Mesendoderm (in vitro differentiated cells): ENCODE measurements around the gene GNA14.

Source experiments
- DNase-seq: peaks from one replicate; pipeline ENCODE4 v3.0.0; 2013
- H2AK5ac ChIP-seq: 2 replicates; pipeline ENCODE4 v1.6.1; 2013; ENCODE audit warnings: low read length, inconsistent platforms
- H2BK120ac ChIP-seq: 2 replicates; pipeline ENCODE4 v1.6.1; 2013; ENCODE audit warnings: low read depth, mild to moderate bottlenecking, low read length, moderate library complexity, mixed read lengths
- H2BK15ac ChIP-seq: replicated peaks from 2 replicates; pipeline ENCODE4 v1.6.1; 2013; ENCODE audit warnings: low read depth, mild to moderate bottlenecking, moderate library complexity
- H2BK5ac ChIP-seq: 2 replicates; pipeline ENCODE4 v1.6.1; 2013; ENCODE audit warnings: low read length, inconsistent platforms
- H3K18ac ChIP-seq: 2 replicates; pipeline ENCODE4 v1.6.1; 2013; ENCODE audit warnings: mild to moderate bottlenecking, low read length, mixed read lengths
- H3K23ac ChIP-seq: one replicate; pipeline ENCODE4 v1.6.1; 2013; ENCODE audit warnings: low read length
- H3K27ac ChIP-seq: 2 replicates; pipeline ENCODE4 v1.5.1; 2013; ENCODE audit warnings: low read depth, mild to moderate bottlenecking, inconsistent platforms, low read length, moderate library complexity
- H3K27me3 ChIP-seq: 2 replicates; pipeline ENCODE4 v1.6.1; 2013; ENCODE audit warnings: low read length, control low read depth, mild to moderate bottlenecking, inconsistent platforms; ENCODE audit not compliant: insufficient read depth, poor library complexity
- H3K36me3 ChIP-seq: 2 replicates; pipeline ENCODE4 v1.6.1; 2013; ENCODE audit warnings: low read length, inconsistent platforms; ENCODE audit not compliant: control insufficient read depth, insufficient read depth
- H3K4ac ChIP-seq: one replicate; pipeline ENCODE4 v1.6.1; 2013; ENCODE audit warnings: low read depth, mild to moderate bottlenecking, low read length, moderate library complexity
- H3K4me1 ChIP-seq: 2 replicates; pipeline ENCODE4 v1.6.1; 2013; ENCODE audit warnings: low read depth, low read length, inconsistent platforms; ENCODE audit not compliant: control insufficient read depth
- H3K4me2 ChIP-seq: 2 replicates; pipeline ENCODE4 v1.6.1; 2013; ENCODE audit warnings: low read length
- H3K4me3 ChIP-seq: 2 replicates; pipeline ENCODE4 v1.5.1; 2013; ENCODE audit warnings: mild to moderate bottlenecking, low read length
- H3K56ac ChIP-seq: one replicate; pipeline ENCODE4 v1.6.1; 2013; ENCODE audit warnings: low read length
- H3K79me1 ChIP-seq: 2 replicates; pipeline ENCODE4 v1.6.1; 2013; ENCODE audit warnings: low read length, inconsistent platforms
- H3K79me2 ChIP-seq: 2 replicates; pipeline ENCODE4 v1.6.1; 2013; ENCODE audit warnings: mild to moderate bottlenecking, low read length; ENCODE audit not compliant: control insufficient read depth, insufficient read depth
- H3K9ac ChIP-seq: 2 replicates; pipeline ENCODE4 v1.6.1; 2013; ENCODE audit warnings: low read length, inconsistent platforms
- H4K5ac ChIP-seq: one replicate; pipeline ENCODE4 v1.6.1; 2013; ENCODE audit warnings: low read length
- H4K8ac ChIP-seq: one replicate; pipeline ENCODE4 v1.6.1; 2013; ENCODE audit warnings: low read depth, mild to moderate bottlenecking, control low read depth, low read length, moderate library complexity
- WGBS: extraction: QIAGEN DNeasy Blood & Tissue Kit; methylation state at CpG from one replicate; pipeline ENCODE4 v1.1.7; 2013; ENCODE audit warnings: low lambda C conversion rate, missing lambda C conversion rate; ENCODE audit not compliant: insufficient coverage; ENCODE audit errors: extremely low coverage; 5-methylcytosine and 5-hydroxymethylcytosine counted together

GNA14 gene

GRCh38 chr9:77680581-77680980, 32.5 kb upstream of the GNA14 start:
- no peaks in the 10 kb centered on the region for H3K79me2 ChIP-seq
- no peak for DNase-seq
- no peak overlapping the region for H3K23ac ChIP-seq
- no peak overlapping the region for H2AK5ac ChIP-seq
- H4K8ac ChIP-seq: no peak overlapping the region
- no peak overlapping the region for H3K27ac ChIP-seq
- no peak overlapping the region for H2BK120ac ChIP-seq
- H3K36me3 ChIP-seq: no peaks in the 10 kb centered on the region
- no peak overlapping the region for H3K9ac ChIP-seq
- H3K4ac ChIP-seq: no peak overlapping the region
- H2BK15ac ChIP-seq: no peak overlapping the region
- no peak overlapping the region for H3K4me2 ChIP-seq
- no peaks in the 10 kb centered on the region for H3K4me1 ChIP-seq
- H2BK5ac ChIP-seq: no peak overlapping the region
- no peak overlapping the region for H3K4me3 ChIP-seq
- H4K5ac ChIP-seq: no peak overlapping the region
- H3K79me1 ChIP-seq: no peaks in the 10 kb centered on the region
- H3K18ac ChIP-seq: no peak overlapping the region
- H3K56ac ChIP-seq: no peak overlapping the region
- H3K27me3 ChIP-seq: no peaks in the 10 kb centered on the region
- no CpG with 5 or more reads among the region's 5 CpGs for WGBS

DNA sequence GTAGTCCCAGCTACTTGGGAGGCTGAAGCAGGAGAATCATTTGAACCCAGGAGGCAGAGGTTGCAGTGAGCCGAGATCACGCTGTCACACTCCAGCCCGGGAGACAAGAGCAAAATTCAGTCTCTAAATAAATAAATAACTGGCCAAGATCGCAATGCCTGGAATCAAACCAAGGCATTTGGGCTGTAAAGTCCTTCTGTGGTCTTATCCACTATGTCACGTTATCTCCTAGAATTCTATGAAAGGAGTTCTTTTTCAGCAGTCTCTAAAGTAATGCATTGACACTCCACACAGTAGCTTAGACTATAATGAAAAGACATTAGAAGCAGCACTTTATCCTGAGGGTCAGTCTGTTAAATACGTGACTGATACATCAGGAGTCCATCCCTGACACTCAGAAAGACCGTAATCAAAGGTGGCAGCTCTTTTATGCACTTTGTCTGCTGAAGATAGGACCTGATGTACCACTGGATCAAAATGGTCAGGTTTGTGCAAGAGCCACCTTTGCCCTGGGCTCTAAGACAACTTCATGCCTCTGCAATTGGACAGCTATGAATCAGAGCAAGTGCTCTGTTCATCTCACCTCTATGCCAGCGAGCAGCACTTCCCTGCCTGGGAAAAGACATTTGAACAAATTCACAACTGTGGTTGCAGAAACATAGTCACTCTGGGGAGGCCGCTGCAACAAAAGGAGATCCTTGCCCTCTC, 31.7 kb upstream of the GNA14 start:
- H3K79me2 ChIP-seq: no peaks in the 10 kb centered on the region
- no peaks in the 10 kb centered on the region for H3K27me3 ChIP-seq
- no peak overlapping the region for H3K9ac ChIP-seq
- H4K8ac ChIP-seq: no peak overlapping the region
- H3K4me1 ChIP-seq: no peaks in the 10 kb centered on the region
- H3K18ac ChIP-seq: no peak overlapping the region
- no peak overlapping the region for H3K4ac ChIP-seq
- DNase-seq: no peak
- H3K23ac ChIP-seq: no peak overlapping the region
- H4K5ac ChIP-seq: no peak overlapping the region
- no peaks in the 10 kb centered on the region for H3K36me3 ChIP-seq
- no peak overlapping the region for H2BK120ac ChIP-seq
- no peak overlapping the region for H2BK5ac ChIP-seq
- H3K79me1 ChIP-seq: no peaks in the 10 kb centered on the region
- H2BK15ac ChIP-seq: no peak overlapping the region
- H3K4me2 ChIP-seq: no peak overlapping the region
- H3K27ac ChIP-seq: no peak overlapping the region
- no peak overlapping the region for H2AK5ac ChIP-seq
- H3K56ac ChIP-seq: no peak overlapping the region
- no CpG with 5 or more reads among the region's 9 CpGs for WGBS
- no peak overlapping the region for H3K4me3 ChIP-seq

DNA sequence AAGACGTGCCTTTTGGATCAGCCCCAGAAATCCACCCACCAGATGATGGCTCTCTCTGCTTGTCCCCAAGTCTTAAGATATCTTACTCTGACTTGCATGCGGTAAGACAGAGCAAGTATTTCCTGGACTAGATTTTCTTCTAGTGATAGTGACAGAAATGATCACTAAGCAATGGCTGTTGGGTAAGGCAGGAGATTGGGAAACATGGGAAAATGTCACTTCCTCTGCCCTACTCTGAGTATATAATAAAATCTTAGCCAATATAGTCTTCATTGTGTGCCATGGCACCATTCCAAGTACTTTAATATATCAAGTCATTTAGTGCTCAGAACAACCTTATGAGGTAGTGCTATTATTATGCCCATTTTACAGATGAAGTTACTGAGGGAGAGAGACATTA, 31.0 kb upstream of the GNA14 start:
- H3K79me1 ChIP-seq: no peaks in the 10 kb centered on the region
- no peak overlapping the region for H4K5ac ChIP-seq
- DNase-seq: no peak
- no peak overlapping the region for H3K23ac ChIP-seq
- H2AK5ac ChIP-seq: no peak overlapping the region
- H2BK120ac ChIP-seq: no peak overlapping the region
- no peak overlapping the region for H3K18ac ChIP-seq
- no peak overlapping the region for H3K4me2 ChIP-seq
- no peak overlapping the region for H3K4ac ChIP-seq
- H3K27me3 ChIP-seq: no peaks in the 10 kb centered on the region
- H3K9ac ChIP-seq: no peak overlapping the region
- H3K79me2 ChIP-seq: no peaks in the 10 kb centered on the region
- no CpG with 5 or more reads among the region's 2 CpGs for WGBS
- no peak overlapping the region for H2BK5ac ChIP-seq
- no peak overlapping the region for H3K56ac ChIP-seq
- H3K36me3 ChIP-seq: no peaks in the 10 kb centered on the region
- H4K8ac ChIP-seq: no peak overlapping the region
- no peak overlapping the region for H3K27ac ChIP-seq
- no peaks in the 10 kb centered on the region for H3K4me1 ChIP-seq
- H3K4me3 ChIP-seq: no peak overlapping the region
- H2BK15ac ChIP-seq: no peak overlapping the region

- Histone ChIP-seq H3K79me2 (no peaks in the 10 kb centered on the region), H3K9ac (no peak overlapping the region), H2AK5ac (no peak overlapping the region), H2BK15ac (no peak overlapping the region), H3K4me3 (no peak overlapping the region), H3K4me2 (no peak overlapping the region), H3K36me3 (no peaks in the 10 kb centered on the region), H3K4me1 (no peaks in the 10 kb centered on the region), H3K23ac (no peak overlapping the region), H3K27ac (no peak overlapping the region), H4K5ac (no peak overlapping the region), H2BK120ac (no peak overlapping the region), H3K18ac (no peak overlapping the region), H3K4ac (no peak overlapping the region), H3K79me1 (no peaks in the 10 kb centered on the region), H3K27me3 (no peaks in the 10 kb centered on the region), H4K8ac (no peak overlapping the region), H3K56ac (no peak overlapping the region), H2BK5ac (no peak overlapping the region)
- DNase-seq: no peak
- WGBS: no CpG with 5 or more reads among the region's 7 CpGs
Observed at GRCh38 chr9:77677957-77678535, 29.9 kb upstream of the GNA14 start.

DNA sequence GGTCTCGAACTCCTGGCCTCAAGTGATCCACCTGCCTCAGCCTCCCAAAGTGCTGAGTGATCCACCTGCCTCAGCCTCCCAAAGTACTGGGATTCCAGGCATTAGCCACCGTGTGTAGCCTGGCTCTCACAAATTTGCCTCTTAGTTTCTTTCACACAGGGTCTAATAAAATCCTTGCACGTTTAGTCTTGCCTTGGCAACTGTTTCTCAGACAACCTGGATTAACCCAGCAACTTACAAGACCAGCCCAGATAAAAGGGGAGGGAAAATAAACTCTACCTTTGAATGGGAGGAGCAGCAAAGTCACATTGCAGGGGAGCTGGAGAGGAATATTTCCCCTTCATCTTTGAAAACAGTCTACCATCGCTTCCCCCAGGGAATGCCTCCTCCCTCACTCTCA, 29.3 kb upstream of the GNA14 start:
- H3K79me2 ChIP-seq: no peaks in the 10 kb centered on the region
- H4K8ac ChIP-seq: no peak overlapping the region
- H3K27me3 ChIP-seq: no peaks in the 10 kb centered on the region
- H3K27ac ChIP-seq: no peak overlapping the region
- no peak overlapping the region for H2BK5ac ChIP-seq
- no peak overlapping the region for H2AK5ac ChIP-seq
- no peaks in the 10 kb centered on the region for H3K4me1 ChIP-seq
- no peak overlapping the region for H3K9ac ChIP-seq
- H3K79me1 ChIP-seq: no peaks in the 10 kb centered on the region
- H2BK15ac ChIP-seq: no peak overlapping the region
- no peak overlapping the region for H3K18ac ChIP-seq
- no CpG with 5 or more reads among the region's 4 CpGs for WGBS
- no peak for DNase-seq
- no peak overlapping the region for H3K4me2 ChIP-seq
- no peak overlapping the region for H3K4me3 ChIP-seq
- no peaks in the 10 kb centered on the region for H3K36me3 ChIP-seq
- no peak overlapping the region for H3K56ac ChIP-seq
- H3K23ac ChIP-seq: no peak overlapping the region
- H2BK120ac ChIP-seq: no peak overlapping the region
- H4K5ac ChIP-seq: no peak overlapping the region
- no peak overlapping the region for H3K4ac ChIP-seq
